H9 (cell line): Measurements from ENCODE around the gene PARD3. TPM values are rescaled to one million over a fixed set of nuclear protein-coding genes. Genes with fewer than 3 reads are reported as not detected.

Experiments used
- DNase-seq: peaks from one replicate; pipeline ENCODE4 v3.0.0-alpha.2; 2017
- H2AFZ ChIP-seq: one replicate; pipeline ENCODE4 v1.6.1; 2013; ENCODE audit warnings: mild to moderate bottlenecking, low read length, control low read depth, moderate library complexity
- H2AK5ac ChIP-seq: 2 replicates; pipeline ENCODE4 v1.6.1; 2013; ENCODE audit warnings: low read length, control low read depth, mixed read lengths; ENCODE audit not compliant: insufficient read length
- H2BK120ac ChIP-seq: one replicate; pipeline ENCODE4 v1.6.1; 2013; ENCODE audit warnings: low read depth, mild to moderate bottlenecking, low read length, control low read depth, inconsistent platforms; ENCODE audit not compliant: poor library complexity, severe bottlenecking
- H2BK12ac ChIP-seq: 2 replicates; pipeline ENCODE4 v1.6.1; 2013; ENCODE audit warnings: low read length, control low read depth, mixed read lengths, low read depth; ENCODE audit not compliant: insufficient read length
- H2BK15ac ChIP-seq: 2 replicates; pipeline ENCODE4 v1.6.1; 2013; ENCODE audit warnings: low read depth, low read length, control low read depth
- H2BK20ac ChIP-seq: one replicate; pipeline ENCODE4 v1.6.1; 2013; ENCODE audit warnings: low read depth, mild to moderate bottlenecking, low read length, control low read depth, inconsistent platforms; ENCODE audit not compliant: poor library complexity, severe bottlenecking
- H2BK5ac ChIP-seq: 2 replicates; pipeline ENCODE4 v1.6.1; 2013; ENCODE audit warnings: low read length, control low read depth, mixed read lengths; ENCODE audit not compliant: insufficient read length
- H3K14ac ChIP-seq: 2 replicates; pipeline ENCODE4 v1.6.1; 2013; ENCODE audit warnings: low read length, control low read depth; ENCODE audit not compliant: insufficient read depth
- H3K18ac ChIP-seq: 2 replicates; pipeline ENCODE4 v1.6.1; 2013; ENCODE audit warnings: low read depth, mild to moderate bottlenecking, mixed read lengths, low read length, control low read depth; ENCODE audit not compliant: insufficient read length
- H3K23ac ChIP-seq: 2 replicates; pipeline ENCODE4 v1.6.1; 2013; ENCODE audit warnings: low read length, control low read depth, mixed read lengths, low read depth; ENCODE audit not compliant: insufficient read length
- H3K23me2 ChIP-seq: 2 replicates; pipeline ENCODE4 v1.6.1; 2013; ENCODE audit warnings: low read depth, mild to moderate bottlenecking, mixed read lengths, low read length, control low read depth; ENCODE audit not compliant: insufficient read length, poor library complexity, severe bottlenecking
- H3K27ac ChIP-seq: 2 replicates; pipeline ENCODE4 v1.5.1; 2013; ENCODE audit warnings: low read length, control low read depth, mixed read lengths, low read depth; ENCODE audit not compliant: insufficient read length
- H3K27me3 ChIP-seq: 2 replicates; pipeline ENCODE4 v1.6.1; 2013; ENCODE audit warnings: low read length, control low read depth, inconsistent platforms; ENCODE audit not compliant: insufficient read depth
- H3K4ac ChIP-seq: 2 replicates; pipeline ENCODE4 v1.6.1; 2013; ENCODE audit warnings: low read depth, mild to moderate bottlenecking, control low read depth, inconsistent platforms, low read length, moderate library complexity
- H3K4me1 ChIP-seq: 2 replicates; pipeline ENCODE4 v1.6.1; 2013; ENCODE audit warnings: low read length, control low read depth, inconsistent platforms; ENCODE audit not compliant: insufficient read depth
- H3K4me2 ChIP-seq: 2 replicates; pipeline ENCODE4 v1.6.1; 2013; ENCODE audit warnings: low read length, control low read depth, mixed read lengths; ENCODE audit not compliant: insufficient read length, insufficient read depth
- H3K56ac ChIP-seq: 2 replicates; pipeline ENCODE4 v1.6.1; 2013; ENCODE audit warnings: low read depth, mild to moderate bottlenecking, mixed read lengths, low read length, control low read depth; ENCODE audit not compliant: insufficient read length
- H3K79me1 ChIP-seq: 2 replicates; pipeline ENCODE4 v1.6.1; 2013; ENCODE audit warnings: low read depth, mild to moderate bottlenecking, moderate library complexity, low read length, control low read depth, inconsistent platforms; ENCODE audit not compliant: insufficient read depth, poor library complexity, severe bottlenecking
- H3K79me2 ChIP-seq: 2 replicates; pipeline ENCODE4 v1.6.1; 2013; ENCODE audit warnings: low read length, control low read depth, inconsistent platforms; ENCODE audit not compliant: insufficient read depth
- H3K9ac ChIP-seq: 2 replicates; pipeline ENCODE4 v1.6.1; 2013; ENCODE audit warnings: low read length, control low read depth, mixed read lengths; ENCODE audit not compliant: insufficient read length; ENCODE audit errors: extremely low read depth
- H3K9me3 ChIP-seq: one replicate; pipeline ENCODE4 v1.6.1; 2013; ENCODE audit warnings: low read depth, low read length, inconsistent platforms; ENCODE audit not compliant: control insufficient read depth
- H3T11ph ChIP-seq: one replicate; pipeline ENCODE4 v1.6.1; 2013; ENCODE audit warnings: mild to moderate bottlenecking, low read length, control low read depth, inconsistent platforms
- H4K20me1 ChIP-seq: one replicate; pipeline ENCODE4 v1.6.1; 2013; ENCODE audit not compliant: control insufficient read depth, insufficient read length, insufficient read depth
- H4K5ac ChIP-seq: 2 replicates; pipeline ENCODE4 v1.6.1; 2013; ENCODE audit warnings: low read depth, mild to moderate bottlenecking, mixed read lengths, low read length, control low read depth; ENCODE audit not compliant: insufficient read length
- H4K8ac ChIP-seq: replicated peaks from 2 replicates; pipeline ENCODE4 v1.6.1; 2013; ENCODE audit warnings: low read length, control low read depth, mixed read lengths, low read depth; ENCODE audit not compliant: insufficient read length
- H4K91ac ChIP-seq: 2 replicates; pipeline ENCODE4 v1.6.1; 2013; ENCODE audit warnings: low read depth, mild to moderate bottlenecking, moderate library complexity, mixed read lengths, low read length, control low read depth; ENCODE audit not compliant: insufficient read length
- H3K27ac Mint-ChIP-seq, 3 experiments: 2 replicates in 2 of 3; 3 replicates in 1 of 3; pipeline ENCODE4 v1.8.0; 2020 to 2021; ENCODE audit warnings: mixed read lengths in 3 of 3, mild to moderate bottlenecking in 1 of 3, moderate library complexity in 1 of 3
- H3K27me3 Mint-ChIP-seq: 2 replicates; pipeline ENCODE4 v1.8.0; 2021; ENCODE audit warnings: low read depth, mild to moderate bottlenecking, moderate library complexity, mixed read lengths
- H3K36me3 Mint-ChIP-seq, 3 experiments: 2 replicates in 2 of 3; 3 replicates in 1 of 3; pipeline ENCODE4 v1.8.0; 2020 to 2021; ENCODE audit warnings: low read depth in 3 of 3, mixed read lengths in 3 of 3; ENCODE audit not compliant: insufficient read depth in 1 of 3
- H3K4me1 Mint-ChIP-seq, 2 experiments: 2 replicates each; pipeline ENCODE4 v1.8.0; 2020; ENCODE audit warnings: mixed read lengths in 2 of 2
- H3K4me3 Mint-ChIP-seq, 2 experiments: 2 replicates in 1 of 2; 3 replicates in 1 of 2; pipeline ENCODE4 v1.8.0; 2020 to 2021; ENCODE audit warnings: mild to moderate bottlenecking in 2 of 2, mixed read lengths in 2 of 2, moderate library complexity in 1 of 2
- H3K9me3 Mint-ChIP-seq, 2 experiments: 2 replicates in 1 of 2; 3 replicates in 1 of 2; pipeline ENCODE4 v1.8.0; 2020; ENCODE audit warnings: mild to moderate bottlenecking in 2 of 2, mixed read lengths in 2 of 2, moderate library complexity in 1 of 2
- CTCF ChIP-seq: fragments of 200-600 bp; sonication (generic); conservative IDR thresholded peaks from 3 replicates; pipeline ENCODE4 v1.8.0; 2021; ENCODE audit warnings: antibody characterized with exemption, mild to moderate bottlenecking
- WGBS: extraction: QIAGEN DNeasy Blood & Tissue Kit; methylation state at CpG from one replicate; pipeline ENCODE4 v1.1.7; 2013; ENCODE audit warnings: missing lambda C conversion rate, low lambda C conversion rate, mixed read lengths; ENCODE audit not compliant: insufficient read length; ENCODE audit errors: extremely low coverage; 5-methylcytosine and 5-hydroxymethylcytosine counted together
- total RNA-seq: library from RNA; stranded (reverse); gene quantifications from 2 replicates; pipeline ENCODE4 v1.2.1, GENCODE V29; 2021

PARD3 gene
- total RNA-seq, 1 experiment from 2014 or later: 44.7 TPM

GRCh38 chr10:34811968-34812514 is 3.1 kb downstream of the PARD3 start:
- H3K9ac ChIP-seq: no peak overlapping the region
- no peak overlapping the region for H3K4me2 ChIP-seq
- H3K56ac ChIP-seq: no peak overlapping the region
- no peak overlapping the region for H3K14ac ChIP-seq
- H2BK12ac ChIP-seq: no peak overlapping the region
- H3K4me1 Mint-ChIP-seq: peaks cover 62 to 64% of the 10 kb centered on the region in 2 experiments
- no peak overlapping the region for H3K27ac Mint-ChIP-seq
- no peak overlapping the region for H2BK5ac ChIP-seq
- H3K23ac ChIP-seq: no peak overlapping the region
- no CpG with 5 or more reads among the region's 1 CpG for WGBS
- no peak overlapping the region for H3K18ac ChIP-seq
- H3K27me3 Mint-ChIP-seq: peaks cover 20% of the 10 kb centered on the region
- H3K4me1 ChIP-seq: peaks cover 15% of the 10 kb centered on the region
- H4K8ac ChIP-seq: no peak overlapping the region
- H3T11ph ChIP-seq: no peak overlapping the region
- H2BK20ac ChIP-seq: no peak overlapping the region
- H3K23me2 ChIP-seq: peaks cover 14% of the 10 kb centered on the region
- no peak overlapping the region for H2BK15ac ChIP-seq
- H3K4ac ChIP-seq: no peak overlapping the region
- H4K20me1 ChIP-seq: no peaks in the 10 kb centered on the region
- DNase-seq: no peak
- H4K5ac ChIP-seq: no peak overlapping the region
- peaks cover 13% of the 10 kb centered on the region for H3K79me1 ChIP-seq
- no peaks in the 10 kb centered on the region for H3K9me3 ChIP-seq
- no peak overlapping the region for H3K27ac ChIP-seq
- TF ChIP-seq CTCF: no peak
- no peaks in the 10 kb centered on the region for H3K9me3 Mint-ChIP-seq
- no peaks in the 10 kb centered on the region for H3K36me3 Mint-ChIP-seq
- H3K79me2 ChIP-seq: peaks cover 35% of the 10 kb centered on the region; the same call in 1 of the 2 replicates
- no peak overlapping the region for H2AK5ac ChIP-seq
- no peak overlapping the region for H4K91ac ChIP-seq
- no peak overlapping the region for H2AFZ ChIP-seq
- H3K4me3 Mint-ChIP-seq: no peak overlapping the region; a peak in 1 of 5 replicates
- H3K27me3 ChIP-seq: peaks cover 5% of the 10 kb centered on the region; the same call in 1 of the 2 replicates
- H2BK120ac ChIP-seq: no peak overlapping the region
